GM18868 (cell line): ENCODE measurements around the gene TPP1.
A peak's percentile ranks its signal among the peaks of the same experiment; 100 is the strongest.

Experiments
- ATAC-seq: cut with Tn5 transposase; IDR thresholded peaks from one replicate; pipeline ENCODE4 v1.9.1; 2021; ENCODE audit warnings: mild to moderate bottlenecking, moderate library complexity; ENCODE audit not compliant: unreplicated experiment

Gene TPP1

GRCh38 chr11:6612213-6613041, 6.8 kb downstream of the TPP1 start, which contains the start of gene TAF10:
TAF10 (minus strand) TSS chr11:6612216; CDS start chr11:6612189, 27 bp downstream.
- ATAC-seq = peak; percentile 91

GRCh38 chr11:6611963-6612212, 7.3 kb downstream of the TPP1 start:
- ATAC-seq = peak; percentile 9

DNA sequence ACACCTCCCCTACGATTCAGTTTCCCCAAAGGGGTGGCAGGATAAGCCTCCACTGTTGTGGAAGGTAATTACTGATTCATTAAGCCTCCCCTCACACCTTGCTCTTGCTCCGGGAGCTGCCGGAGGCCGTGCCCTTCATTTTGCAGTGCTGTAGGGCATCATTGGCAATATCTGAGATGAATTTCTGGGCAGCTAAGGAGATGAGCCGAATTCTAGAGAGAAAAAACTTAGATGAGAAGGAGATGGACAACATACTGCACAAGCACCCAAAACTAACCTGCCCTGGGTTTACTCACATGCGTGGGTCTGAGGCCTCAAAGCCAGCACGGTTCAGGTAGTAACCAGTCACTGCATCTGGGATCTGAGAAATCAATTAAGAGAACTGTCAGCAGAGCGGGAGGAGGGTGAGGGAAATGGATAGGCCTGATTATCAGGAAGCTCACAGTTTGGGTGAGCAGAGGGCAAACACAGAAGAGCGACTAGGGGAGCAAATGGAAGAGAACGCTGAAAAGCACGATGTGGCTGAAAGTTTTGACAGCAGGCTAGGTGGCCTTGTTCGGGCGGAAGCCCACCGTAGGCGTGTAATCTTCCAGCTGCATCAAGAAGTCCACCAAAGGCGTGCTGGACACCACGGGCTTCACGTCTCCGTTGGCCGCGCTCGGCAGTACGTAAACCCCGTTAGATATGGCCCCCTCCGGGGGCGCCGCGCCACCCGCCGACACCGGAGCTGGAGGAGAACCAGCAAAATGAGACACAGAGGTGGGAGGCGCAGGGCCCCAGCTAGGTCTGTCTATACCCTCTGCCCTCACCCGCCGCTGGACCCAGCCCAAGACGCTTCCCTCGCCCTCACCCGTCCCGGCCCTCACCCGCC, 7.9 kb downstream of the TPP1 start:
- no peak for ATAC-seq

GRCh38 chr11:6610591-6610990, 8.6 kb downstream of the TPP1 start:
- ATAC-seq = no peak

- no peak for ATAC-seq
These were observed 9.7 kb downstream of the TPP1 start for GRCh38 chr11:6609502-6610015.

DNA sequence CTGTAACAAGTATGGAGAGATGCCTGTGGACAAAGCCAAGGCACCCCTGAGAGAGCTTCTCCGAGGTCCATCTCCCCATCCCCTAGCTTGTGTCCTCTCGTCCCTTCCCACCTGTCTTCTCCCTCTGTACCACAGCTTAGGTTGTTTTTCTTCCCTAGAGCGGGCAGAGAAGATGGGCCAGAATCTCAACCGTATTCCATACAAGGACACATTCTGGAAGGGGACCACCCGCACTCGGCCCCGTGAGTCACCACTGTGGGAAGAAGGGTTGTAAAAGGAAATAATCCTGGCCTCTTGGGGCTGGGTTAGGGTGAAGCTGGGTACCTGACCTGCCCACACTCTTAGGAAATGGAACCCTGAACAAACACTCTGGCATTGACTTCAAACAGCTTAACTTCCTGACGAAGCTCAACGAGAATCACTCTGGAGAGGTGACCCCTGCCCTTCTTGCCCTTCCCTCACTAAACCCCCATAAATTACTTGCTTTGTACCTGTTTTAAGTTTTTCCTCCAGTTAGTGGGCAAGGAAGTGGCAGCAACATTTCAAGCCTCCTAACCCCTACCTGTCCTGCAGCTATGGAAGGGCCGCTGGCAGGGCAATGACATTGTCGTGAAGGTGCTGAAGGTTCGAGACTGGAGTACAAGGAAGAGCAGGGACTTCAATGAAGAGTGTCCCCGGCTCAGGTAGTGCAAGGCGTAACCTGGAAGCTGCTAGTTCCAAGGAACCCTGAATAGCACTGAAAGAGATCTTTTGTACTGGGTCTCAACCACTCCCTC, 10.3 kb downstream of the TPP1 start:
- ATAC-seq = no peak

GRCh38 chr11:6608011-6608410, 11.2 kb downstream of the TPP1 start:
- ATAC-seq = no peak

DNA sequence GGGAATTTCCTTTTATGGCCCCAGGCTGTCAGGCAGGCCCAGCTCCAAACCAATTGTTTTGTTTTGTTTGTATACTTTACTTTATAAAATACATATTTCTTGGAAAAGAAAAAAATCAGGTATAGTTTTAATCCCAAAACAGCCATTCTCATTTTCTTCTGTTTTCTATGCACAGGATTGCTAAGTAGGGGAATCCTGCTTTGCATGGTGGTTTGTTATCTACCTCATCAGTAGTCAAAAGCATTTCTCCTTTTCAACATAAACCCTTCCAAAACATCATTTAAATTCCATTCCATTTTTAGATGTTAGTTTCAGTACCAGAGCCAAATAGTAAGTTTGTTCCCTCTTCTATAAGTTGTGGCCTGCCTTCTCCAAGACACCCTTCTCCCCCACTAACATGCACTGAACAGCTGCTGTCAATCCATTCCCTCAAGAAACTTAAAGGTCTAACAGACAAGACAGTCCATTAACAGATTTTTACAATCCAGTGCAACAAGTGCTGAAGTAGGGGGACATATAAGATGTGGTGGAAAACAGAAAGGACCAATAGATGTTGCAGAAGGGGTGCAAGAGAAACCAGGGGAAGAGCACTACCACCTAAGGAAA, 11.9 kb downstream of the TPP1 start:
- no peak for ATAC-seq

- peak; percentile 34 for ATAC-seq
These were observed 12.6 kb downstream of the TPP1 start for GRCh38 chr11:6606471-6607189.

DNA sequence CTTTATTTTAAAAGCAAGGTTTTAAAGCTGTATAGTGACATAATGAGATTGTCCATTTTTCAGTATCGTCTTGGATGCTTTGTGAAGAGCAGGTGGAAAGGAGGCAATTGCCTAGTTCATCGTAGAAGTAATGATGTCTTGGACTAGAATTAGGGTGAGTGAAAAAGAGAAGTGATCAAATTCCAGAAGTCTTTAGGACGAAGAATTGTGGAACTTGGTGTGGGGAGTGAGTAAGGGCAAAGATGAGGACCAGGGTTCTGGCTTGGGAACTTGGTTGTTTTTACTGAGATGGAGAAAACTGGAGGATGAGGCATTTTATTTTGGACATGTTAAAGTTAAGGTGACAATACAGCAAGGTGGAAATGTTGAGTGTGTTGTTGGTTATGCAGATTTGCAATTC, 14.4 kb downstream of the TPP1 start:
- no peak for ATAC-seq

DNA sequence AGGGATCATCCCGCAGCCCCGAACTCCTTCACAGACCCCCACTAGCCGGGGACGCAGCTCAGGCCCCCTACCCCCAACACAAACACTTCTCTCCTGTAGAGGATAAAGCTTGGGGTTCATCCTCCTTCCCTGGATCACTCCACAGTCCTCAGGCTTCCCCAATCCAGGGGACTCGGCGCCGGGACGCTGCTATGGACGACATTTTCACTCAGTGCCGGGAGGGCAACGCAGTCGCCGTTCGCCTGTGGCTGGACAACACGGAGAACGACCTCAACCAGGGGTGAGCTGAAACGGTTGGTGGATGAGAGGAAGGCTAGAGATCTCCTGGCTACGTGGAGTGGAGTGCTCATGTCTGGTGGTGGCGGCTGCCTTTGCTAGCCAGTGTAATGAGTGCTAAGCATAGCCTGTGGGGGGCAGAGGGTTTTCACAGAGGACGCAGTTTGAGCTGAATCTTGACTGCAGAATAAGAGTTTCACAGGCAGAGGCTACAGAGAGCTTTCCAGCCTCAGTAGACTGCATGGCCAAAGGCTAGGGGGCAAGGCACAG, 15.1 kb downstream of the TPP1 start:
- ATAC-seq = peak; percentile 44

DNA sequence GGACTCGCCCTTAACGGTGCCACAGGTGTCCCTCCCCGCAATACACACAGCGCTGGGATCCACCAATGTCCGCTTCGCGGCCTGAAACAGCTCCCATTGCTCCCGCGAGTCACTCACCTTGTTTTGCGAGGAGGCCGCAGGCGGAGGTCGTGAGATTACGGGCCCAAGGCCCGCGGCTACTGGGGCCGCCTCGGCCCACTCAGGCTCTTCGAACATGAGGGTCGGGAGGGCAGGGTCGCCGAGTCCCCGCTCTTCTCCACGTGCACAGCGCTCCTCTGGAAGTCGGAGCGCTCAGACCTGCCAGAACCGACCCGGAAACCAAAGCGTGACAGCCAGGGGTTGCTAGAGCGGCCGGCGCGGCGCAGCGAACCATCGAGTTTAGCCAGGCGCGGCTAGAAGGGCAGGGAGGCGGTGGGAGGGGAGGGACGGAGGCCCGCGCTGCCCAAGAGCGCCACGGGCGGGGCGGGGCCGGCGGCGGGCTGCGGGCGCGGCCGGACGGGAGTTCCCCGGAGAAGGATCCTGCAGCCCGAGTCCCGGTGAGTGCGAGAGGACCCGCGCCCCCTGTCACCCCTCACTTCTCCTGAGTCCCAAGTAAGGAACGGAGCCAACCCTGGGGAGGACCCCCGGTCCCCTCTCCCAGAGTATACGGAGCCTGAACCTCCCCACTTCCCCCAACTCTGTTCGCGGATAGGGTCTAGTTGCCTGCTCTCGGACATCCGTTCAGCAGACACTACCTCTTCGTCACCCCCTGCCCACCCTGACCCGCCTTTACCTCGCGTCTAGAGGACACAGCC, 15.7 kb downstream of the TPP1 start, which contains the start of the genes ILK and RRP8:
Gene ILK, plus strand, starts transcription at position 488 of the 794 bp plus-strand sequence. CDS start 498 bp downstream, outside the sequence.
Gene RRP8, minus strand, starts transcription at position 330 of the 794 bp plus-strand sequence. Its CDS starts 114 bp downstream, at position 216.
- ATAC-seq = peak; percentile 78

GRCh38 chr11:6602096-6602940, 16.9 kb downstream of the TPP1 start:
- ATAC-seq = no peak

GRCh38 chr11:6601041-6601461, 18.2 kb downstream of the TPP1 start:
- no peak for ATAC-seq

DNA sequence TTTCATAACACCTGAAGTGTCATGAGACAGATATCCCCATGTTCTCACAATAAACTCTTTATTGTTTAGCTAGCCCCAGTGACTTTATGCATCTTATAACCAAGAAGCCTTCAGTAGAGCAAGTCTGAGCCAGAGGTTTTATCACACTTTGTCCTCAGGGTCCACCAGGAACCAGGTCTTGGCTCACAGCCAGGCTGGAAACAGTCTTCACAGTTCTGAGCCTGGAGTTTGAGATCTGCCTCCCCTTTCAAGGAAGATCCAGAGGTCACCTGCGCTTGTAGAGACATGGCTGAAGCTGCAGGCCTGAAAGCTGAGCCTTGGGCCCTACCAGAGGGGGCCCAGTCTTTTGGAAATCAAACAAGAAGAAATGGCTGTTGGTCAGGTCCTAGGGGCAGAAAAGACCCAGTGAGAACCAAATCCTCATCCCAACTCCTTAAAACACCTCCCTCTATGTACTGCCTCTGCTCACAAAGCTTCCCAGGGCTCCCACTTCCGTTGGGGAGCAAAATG, 19.3 kb downstream of the TPP1 start:
- ATAC-seq = no peak

- ATAC-seq = no peak
These were observed 19.8 kb downstream of the TPP1 start for GRCh38 chr11:6599449-6599848.

DNA sequence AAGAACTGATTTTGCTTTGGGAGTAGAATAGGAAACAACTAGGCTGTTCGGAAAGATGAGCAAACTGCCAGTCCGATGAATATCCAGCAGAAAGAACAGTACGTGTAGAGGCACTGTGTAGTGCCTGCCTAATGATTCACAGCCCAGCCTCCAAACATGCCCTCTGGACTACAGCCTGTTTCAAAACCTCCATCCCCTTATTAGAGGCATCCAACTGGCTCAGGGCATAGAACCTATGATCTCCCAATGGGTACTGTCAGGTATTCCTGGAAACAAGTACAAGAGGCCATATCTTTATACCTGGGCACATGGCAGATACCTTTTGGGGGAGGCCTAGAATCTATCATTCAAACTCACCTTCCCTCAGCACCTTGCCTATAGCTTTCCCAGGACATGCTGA, 20.7 kb downstream of the TPP1 start:
- ATAC-seq = no peak
